ENCODE measurements around the gene TMEM147. TPM values are rescaled to one million over a fixed set of nuclear protein-coding genes. Genes with fewer than 3 reads are reported as not detected.

The TMEM147 gene
- total RNA-seq, 1 donor from 2014 or later, result 104 TPM

- no peaks in the 10 kb centered on the region for H3K9me3 ChIP-seq
- H3K36me3 ChIP-seq, result no peaks in the 10 kb centered on the region
- intact Hi-C loops (cut with DNase I), result no loop called here
- TF ChIP-seq CTCF (IDR thresholded peaks at IDR 0.05) (no peak), POLR2AphosphoS5 (IDR thresholded peaks at IDR 0.05; ENCODE audit: insufficient read depth in 1 of 2, low read depth in 1 of 2) (peak in 1 of 2 donors; percentile 44)
- no peak overlapping the region for H3K27ac ChIP-seq
- H3K4me3 ChIP-seq, result no peak overlapping the region
- DNase-seq (ENCODE audit: extremely low spot score in 2 of 2), result no peak
- no peaks in the 10 kb centered on the region for H3K27me3 ChIP-seq
- H3K4me1 ChIP-seq, result peaks cover 33% of the 10 kb centered on the region
Measured at GRCh38 chr19:35512831-35513627, 32.4 kb upstream of the TMEM147 start.

- intact Hi-C loops (cut with DNase I), result no loop called here
- no peak within 1 kb of the TSS for H3K4me3 ChIP-seq
Measured at GRCh38 chr19:35513628-35514281, 31.7 kb upstream of the TMEM147 start, which contains the start of gene DMKN. Gene DMKN (minus strand): TSS chr19:35513649. CDS start chr19:35513475, 174 bp downstream.

GRCh38 chr19:35514282-35514809, 31.1 kb upstream of the TMEM147 start:
- Histone ChIP-seq H3K27me3 (no peaks in the 10 kb centered on the region), H3K4me1 (peaks cover 40% of the 10 kb centered on the region), H3K9me3 (no peaks in the 10 kb centered on the region), H3K4me3 (no peak overlapping the region), H3K27ac (peak overlapping the region; percentile 66), H3K36me3 (no peaks in the 10 kb centered on the region)
- TF ChIP-seq CTCF (IDR thresholded peaks at IDR 0.05) (no peak), POLR2A (IDR thresholded peaks at IDR 0.05) (no peak), POLR2AphosphoS5 (IDR thresholded peaks at IDR 0.05; ENCODE audit: insufficient read depth in 1 of 2, low read depth in 1 of 2) (no peak)
- intact Hi-C loops (cut with DNase I), result no loop called here
- no peak for DNase-seq (ENCODE audit: extremely low spot score in 2 of 2)

More at GRCh38 chr19:35513628-35514281, 31.7 kb upstream of the TMEM147 start, which contains the start of gene DMKN:
- Histone ChIP-seq H3K4me1 (peaks cover 40% of the 10 kb centered on the region), H3K27me3 (no peaks in the 10 kb centered on the region), H3K9me3 (no peaks in the 10 kb centered on the region), H3K27ac (peak within 1 kb of the TSS; percentile 66), H3K36me3 (no peaks in the 10 kb centered on the region)
- TF ChIP-seq CTCF (IDR thresholded peaks at IDR 0.05) (no peak), POLR2AphosphoS5 (IDR thresholded peaks at IDR 0.05; ENCODE audit: insufficient read depth in 1 of 2, low read depth in 1 of 2) (peak in 1 of 2 donors; percentile 47)
- DNase-seq (ENCODE audit: extremely low spot score in 2 of 2), result no peak

- H3K27ac ChIP-seq, result no peak overlapping the region
- H3K4me3 ChIP-seq, result no peak overlapping the region
- peaks cover 27% of the 10 kb centered on the region for H3K4me1 ChIP-seq
- TF ChIP-seq CTCF (IDR thresholded peaks at IDR 0.05) (no peak), POLR2AphosphoS5 (IDR thresholded peaks at IDR 0.05; ENCODE audit: insufficient read depth in 1 of 2, low read depth in 1 of 2) (no peak), POLR2A (IDR thresholded peaks at IDR 0.05) (no peak)
- H3K9me3 ChIP-seq, result no peaks in the 10 kb centered on the region
- H3K27me3 ChIP-seq, result no peaks in the 10 kb centered on the region
- intact Hi-C loops (cut with DNase I), result no loop called here
- DNase-seq (ENCODE audit: extremely low spot score in 2 of 2), result no peak
- H3K36me3 ChIP-seq, result no peaks in the 10 kb centered on the region
Measured at GRCh38 chr19:35516310-35516709, 29.1 kb upstream of the TMEM147 start.
